HEK293 (cell line): ENCODE results near the gene JPH3.

Experiments
- ZFP69B ChIP-seq: fragments of 450-650 bp; formaldehyde crosslinking; IDR thresholded peaks from 2 replicates; pipeline ENCODE4 v1.5.1; 2016; ENCODE audit warnings: missing biosample characterization, missing genetic modification characterization
- TF ChIP-seq, protein P1 (sequence below): fragments of 450-650 bp; formaldehyde crosslinking; IDR thresholded peaks from 2 replicates; pipeline ENCODE4 v1.5.1; 2016; ENCODE audit warnings: missing biosample characterization, missing genetic modification characterization
- TF ChIP-seq, protein P2 (sequence below): fragments of 450-650 bp; formaldehyde crosslinking; IDR thresholded peaks from 2 replicates; pipeline ENCODE4 v1.5.1; 2017; ENCODE audit warnings: missing biosample characterization, missing genetic modification characterization

DNA sequence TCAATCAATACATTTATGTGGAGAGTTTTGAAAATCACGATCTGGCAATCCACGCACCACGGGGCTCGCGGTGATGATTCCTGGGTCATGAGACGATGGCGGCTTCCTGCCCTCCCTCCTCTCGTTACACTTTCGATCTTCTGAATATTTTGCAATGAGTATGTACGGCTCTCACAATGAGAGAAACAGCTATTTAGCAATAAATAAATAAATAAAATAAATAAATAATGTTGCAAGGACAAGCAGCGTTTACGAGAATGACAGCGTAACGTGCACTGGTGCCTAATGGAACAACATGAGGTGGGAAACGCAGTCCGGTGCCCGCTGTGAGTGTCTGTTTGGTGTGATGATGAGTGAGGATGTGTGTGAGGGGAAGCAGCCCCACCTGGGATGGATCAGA, 46.7 kb upstream of the JPH3 start:
- TF ChIP-seq, protein P1, sequence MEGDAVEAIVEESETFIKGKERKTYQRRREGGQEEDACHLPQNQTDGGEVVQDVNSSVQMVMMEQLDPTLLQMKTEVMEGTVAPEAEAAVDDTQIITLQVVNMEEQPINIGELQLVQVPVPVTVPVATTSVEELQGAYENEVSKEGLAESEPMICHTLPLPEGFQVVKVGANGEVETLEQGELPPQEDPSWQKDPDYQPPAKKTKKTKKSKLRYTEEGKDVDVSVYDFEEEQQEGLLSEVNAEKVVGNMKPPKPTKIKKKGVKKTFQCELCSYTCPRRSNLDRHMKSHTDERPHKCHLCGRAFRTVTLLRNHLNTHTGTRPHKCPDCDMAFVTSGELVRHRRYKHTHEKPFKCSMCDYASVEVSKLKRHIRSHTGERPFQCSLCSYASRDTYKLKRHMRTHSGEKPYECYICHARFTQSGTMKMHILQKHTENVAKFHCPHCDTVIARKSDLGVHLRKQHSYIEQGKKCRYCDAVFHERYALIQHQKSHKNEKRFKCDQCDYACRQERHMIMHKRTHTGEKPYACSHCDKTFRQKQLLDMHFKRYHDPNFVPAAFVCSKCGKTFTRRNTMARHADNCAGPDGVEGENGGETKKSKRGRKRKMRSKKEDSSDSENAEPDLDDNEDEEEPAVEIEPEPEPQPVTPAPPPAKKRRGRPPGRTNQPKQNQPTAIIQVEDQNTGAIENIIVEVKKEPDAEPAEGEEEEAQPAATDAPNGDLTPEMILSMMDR (tag by site-specific recombination), result no peak
- TF ChIP-seq ZFP69B (tag by site-specific recombination), result no peak
- TF ChIP-seq, protein P2, sequence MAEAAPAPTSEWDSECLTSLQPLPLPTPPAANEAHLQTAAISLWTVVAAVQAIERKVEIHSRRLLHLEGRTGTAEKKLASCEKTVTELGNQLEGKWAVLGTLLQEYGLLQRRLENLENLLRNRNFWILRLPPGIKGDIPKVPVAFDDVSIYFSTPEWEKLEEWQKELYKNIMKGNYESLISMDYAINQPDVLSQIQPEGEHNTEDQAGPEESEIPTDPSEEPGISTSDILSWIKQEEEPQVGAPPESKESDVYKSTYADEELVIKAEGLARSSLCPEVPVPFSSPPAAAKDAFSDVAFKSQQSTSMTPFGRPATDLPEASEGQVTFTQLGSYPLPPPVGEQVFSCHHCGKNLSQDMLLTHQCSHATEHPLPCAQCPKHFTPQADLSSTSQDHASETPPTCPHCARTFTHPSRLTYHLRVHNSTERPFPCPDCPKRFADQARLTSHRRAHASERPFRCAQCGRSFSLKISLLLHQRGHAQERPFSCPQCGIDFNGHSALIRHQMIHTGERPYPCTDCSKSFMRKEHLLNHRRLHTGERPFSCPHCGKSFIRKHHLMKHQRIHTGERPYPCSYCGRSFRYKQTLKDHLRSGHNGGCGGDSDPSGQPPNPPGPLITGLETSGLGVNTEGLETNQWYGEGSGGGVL, result no peak
